Measurements from ENCODE around the gene LRRC41. TPM values are rescaled to one million over a fixed set of nuclear protein-coding genes. Genes with fewer than 3 reads are reported as not detected.

The LRRC41 gene
- total and polyA plus RNA-seq, 2 experiments from 2014 or later, result 103 to 133 TPM

GRCh38 chr1:46263146-46263545 is 40.3 kb downstream of the LRRC41 start:
- 97 to 100% methylated on average over 2 of the region's 2 CpGs for whole genome bisulfite sequencing, 2 experiments (ENCODE audit: low coverage in 1 of 2, low lambda C conversion rate in 2 of 2, missing lambda C conversion rate in 2 of 2)
- no peak overlapping the region for H3K27ac ChIP-seq
- H3K4me1 ChIP-seq (ENCODE audit: insufficient read depth), result no peaks in the 10 kb centered on the region
- DNase-seq, result no peak
- H2AFZ ChIP-seq, result no peak overlapping the region
- no peaks in the 10 kb centered on the region for H3K79me2 ChIP-seq (ENCODE audit: insufficient read depth)
- H3K9me3 ChIP-seq (ENCODE audit: low read depth), result no peaks in the 10 kb centered on the region
- no peaks in the 10 kb centered on the region for H3K27me3 ChIP-seq (replicated peaks; ENCODE audit: insufficient read depth)
- H4K20me1 ChIP-seq (ENCODE audit: insufficient read depth), result no peaks in the 10 kb centered on the region
- H3K36me3 ChIP-seq (ENCODE audit: low read depth), result no peaks in the 10 kb centered on the region
- TF ChIP-seq EZH2 (IDR thresholded peaks at IDR 0.05; ENCODE audit: insufficient read depth, poor library complexity, severe bottlenecking) (no peak), EZH2phosphoT487 (IDR thresholded peaks at IDR 0.05; ENCODE audit: insufficient read depth, low read depth) (no peak)
- no peak overlapping the region for H3K4me3 ChIP-seq
- H3K4me2 ChIP-seq (ENCODE audit: unreplicated experiment), result no peak overlapping the region
- no peaks in the 10 kb centered on the region for H3F3A ChIP-seq (ENCODE audit: insufficient read depth)
- H3K9ac ChIP-seq, result no peak overlapping the region
- in situ Hi-C loops (cut with MboI), result no loop called here
- no peaks in the 10 kb centered on the region for H3K9me2 ChIP-seq (ENCODE audit: insufficient read depth)

GRCh38 chr1:46262508-46262907 is 40.9 kb downstream of the LRRC41 start:
- Histone ChIP-seq H3K79me2 (ENCODE audit: insufficient read depth) (no peaks in the 10 kb centered on the region), H3F3A (ENCODE audit: insufficient read depth) (no peaks in the 10 kb centered on the region), H3K9ac (no peak overlapping the region), H2AFZ (no peak overlapping the region), H3K4me1 (ENCODE audit: insufficient read depth) (no peaks in the 10 kb centered on the region), H3K9me3 (ENCODE audit: low read depth) (no peaks in the 10 kb centered on the region), H3K27me3 (replicated peaks; ENCODE audit: insufficient read depth) (no peaks in the 10 kb centered on the region), H3K9me2 (ENCODE audit: insufficient read depth) (no peaks in the 10 kb centered on the region), H3K4me3 (no peak overlapping the region), H3K27ac (no peak overlapping the region), H4K20me1 (ENCODE audit: insufficient read depth) (no peaks in the 10 kb centered on the region), H3K36me3 (ENCODE audit: low read depth) (no peaks in the 10 kb centered on the region), H3K4me2 (ENCODE audit: unreplicated experiment) (no peak overlapping the region)
- WGBS, 2 experiments (ENCODE audit: low coverage in 1 of 2, low lambda C conversion rate in 2 of 2, missing lambda C conversion rate in 2 of 2), result 97 to 100% methylated on average over 1 of the region's 1 CpG
- no peak for TF ChIP-seq EZH2 (IDR thresholded peaks at IDR 0.05; ENCODE audit: insufficient read depth, poor library complexity, severe bottlenecking)
- no peak for TF ChIP-seq EZH2phosphoT487 (IDR thresholded peaks at IDR 0.05; ENCODE audit: insufficient read depth, low read depth)
- no peak for DNase-seq
- in situ Hi-C loops (cut with MboI), result no loop called here

GRCh38 chr1:46256523-46256922 is 46.9 kb downstream of the LRRC41 start:
- H3K27me3 ChIP-seq (replicated peaks; ENCODE audit: insufficient read depth), result no peaks in the 10 kb centered on the region
- no peaks in the 10 kb centered on the region for H3K9me3 ChIP-seq (ENCODE audit: low read depth)
- no peak overlapping the region for H3K4me2 ChIP-seq (ENCODE audit: unreplicated experiment)
- no peak overlapping the region for H2AFZ ChIP-seq
- H3K4me1 ChIP-seq (ENCODE audit: insufficient read depth), result no peaks in the 10 kb centered on the region
- no peaks in the 10 kb centered on the region for H3F3A ChIP-seq (ENCODE audit: insufficient read depth)
- no peak overlapping the region for H3K4me3 ChIP-seq
- H3K9me2 ChIP-seq (ENCODE audit: insufficient read depth), result no peaks in the 10 kb centered on the region
- no peak overlapping the region for H3K9ac ChIP-seq
- no peak for DNase-seq
- in situ Hi-C loops (cut with MboI), result no loop called here
- 89 to 98% methylated on average over 2 of the region's 2 CpGs for WGBS, 2 experiments (ENCODE audit: low coverage in 1 of 2, low lambda C conversion rate in 2 of 2, missing lambda C conversion rate in 2 of 2)
- no peaks in the 10 kb centered on the region for H3K79me2 ChIP-seq (ENCODE audit: insufficient read depth)
- no peak overlapping the region for H3K27ac ChIP-seq
- no peaks in the 10 kb centered on the region for H3K36me3 ChIP-seq (ENCODE audit: low read depth)
- TF ChIP-seq EZH2 (IDR thresholded peaks at IDR 0.05; ENCODE audit: insufficient read depth, poor library complexity, severe bottlenecking) (no peak), EZH2phosphoT487 (IDR thresholded peaks at IDR 0.05; ENCODE audit: insufficient read depth, low read depth) (no peak)
- no peaks in the 10 kb centered on the region for H4K20me1 ChIP-seq (ENCODE audit: insufficient read depth)

GRCh38 chr1:46254668-46255067 is 48.7 kb downstream of the LRRC41 start:
- TF ChIP-seq EZH2phosphoT487 (IDR thresholded peaks at IDR 0.05; ENCODE audit: insufficient read depth, low read depth), result no peak
- TF ChIP-seq EZH2 (IDR thresholded peaks at IDR 0.05; ENCODE audit: insufficient read depth, poor library complexity, severe bottlenecking), result no peak
- in situ Hi-C loops (cut with MboI), result no loop called here
- Histone ChIP-seq H2AFZ (no peak overlapping the region), H3K79me2 (ENCODE audit: insufficient read depth) (no peaks in the 10 kb centered on the region), H3K36me3 (ENCODE audit: low read depth) (no peaks in the 10 kb centered on the region), H3K4me1 (ENCODE audit: insufficient read depth) (no peaks in the 10 kb centered on the region), H4K20me1 (ENCODE audit: insufficient read depth) (no peaks in the 10 kb centered on the region), H3F3A (ENCODE audit: insufficient read depth) (no peaks in the 10 kb centered on the region), H3K27ac (no peak overlapping the region), H3K4me3 (no peak overlapping the region), H3K4me2 (ENCODE audit: unreplicated experiment) (no peak overlapping the region), H3K27me3 (replicated peaks; ENCODE audit: insufficient read depth) (no peaks in the 10 kb centered on the region), H3K9me2 (ENCODE audit: insufficient read depth) (no peaks in the 10 kb centered on the region), H3K9ac (no peak overlapping the region), H3K9me3 (ENCODE audit: low read depth) (no peaks in the 10 kb centered on the region)
- no peak for DNase-seq
- 85 to 88% methylated on average over 5 of the region's 5 CpGs for WGBS, 2 experiments (ENCODE audit: low coverage in 1 of 2, low lambda C conversion rate in 2 of 2, missing lambda C conversion rate in 2 of 2)

Measured in GM23248 (cell line).